HG02571 (cell line): ENCODE data around the gene PODXL.

Source experiments
- ATAC-seq: cut with Tn5 transposase; IDR thresholded peaks from one replicate; pipeline ENCODE4 v1.9.1; 2021; ENCODE audit warnings: mild to moderate bottlenecking, moderate library complexity; ENCODE audit not compliant: unreplicated experiment

Gene PODXL

DNA sequence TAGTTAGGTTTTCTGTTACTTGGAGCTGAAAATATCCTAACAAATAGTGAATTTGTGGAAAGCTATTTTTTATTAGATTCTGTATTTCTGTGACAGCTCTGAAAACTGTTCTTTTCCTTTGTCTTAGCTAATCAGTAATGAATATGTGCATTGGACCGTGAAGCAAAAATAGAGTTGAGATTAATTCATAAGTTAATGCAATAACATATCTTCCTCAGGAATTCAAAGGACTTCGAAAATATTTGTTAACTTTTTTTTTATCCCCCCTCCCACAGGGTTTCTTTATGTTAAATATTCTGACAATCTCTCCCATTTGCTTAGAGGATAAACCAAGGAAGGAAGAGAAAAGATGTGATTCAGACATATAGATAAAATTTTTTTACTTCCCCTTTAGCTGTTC is 101.4 kb downstream of the PODXL start:
- no peak for ATAC-seq

DNA sequence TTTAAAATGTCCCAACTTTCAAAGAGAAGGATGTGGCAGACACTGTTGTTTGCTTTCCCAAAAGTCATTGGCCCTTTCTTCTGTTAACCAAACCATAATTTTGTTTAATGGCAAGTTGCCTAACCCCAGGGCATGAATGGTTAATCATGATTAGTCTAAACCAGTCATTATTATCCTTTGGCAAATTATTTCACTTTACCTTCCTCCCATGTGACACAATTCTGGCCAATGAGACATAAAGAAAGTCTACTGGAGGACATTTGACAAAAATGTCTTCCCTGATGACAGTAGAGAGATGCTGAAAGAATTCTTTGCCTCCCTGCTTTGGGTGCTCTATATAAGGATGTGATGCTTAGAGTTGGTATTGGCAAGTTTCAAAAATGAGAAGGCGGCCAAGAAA is 101.9 kb downstream of the PODXL start:
- ATAC-seq: no peak
